Liver (tissue), 9 donors: Measurements from ENCODE around the gene ANKEF1. TPM values are rescaled to one million over a fixed set of nuclear protein-coding genes. Genes with fewer than 3 reads are reported as not detected.
"Not testable (repeated sequence)": the region's sequence is repeated elsewhere in the genome, so short reads cannot be mapped to it uniquely, and the experiment has no call there.

Source experiments
- DNase-seq: peaks from one replicate; pipeline ENCODE4 v3.0.0-alpha.2; 2017; ENCODE audit warnings: low spot score
- H3K27ac ChIP-seq, 2 donors: one replicate each; pipeline ENCODE4 v1.7.0; 2013; ENCODE audit warnings: inconsistent platforms in 2 of 2, low read length in 2 of 2, control low read depth in 1 of 2, low read depth in 1 of 2, mild to moderate bottlenecking in 1 of 2
- H3K27me3 ChIP-seq, 4 donors: one replicate each; pipeline versions ENCODE4 v1.6.1 to v1.7.0; 2013; ENCODE audit warnings: low read length in 3 of 4, inconsistent platforms in 1 of 4, mild to moderate bottlenecking in 1 of 4, moderate library complexity in 1 of 4; ENCODE audit not compliant: control insufficient read depth in 4 of 4, insufficient read depth in 4 of 4
- H3K36me3 ChIP-seq, 4 donors: one replicate each; pipeline versions ENCODE4 v1.6.1 to v1.7.0; 2013; ENCODE audit warnings: low read length in 3 of 4, mild to moderate bottlenecking in 3 of 4, low read depth in 1 of 4, moderate library complexity in 1 of 4; ENCODE audit not compliant: control insufficient read depth in 4 of 4, insufficient read depth in 3 of 4
- H3K4me1 ChIP-seq, 4 donors: one replicate each; pipeline versions ENCODE4 v1.6.1 to v1.7.0; 2013; ENCODE audit warnings: low read length in 3 of 4, mild to moderate bottlenecking in 3 of 4, moderate library complexity in 1 of 4; ENCODE audit not compliant: control insufficient read depth in 4 of 4, insufficient read depth in 4 of 4
- H3K4me3 ChIP-seq, 3 donors: one replicate each; pipeline versions ENCODE4 v1.6.1 to v1.7.0; 2013; ENCODE audit warnings: low read length in 3 of 3, control low read depth in 1 of 3, low read depth in 1 of 3, mild to moderate bottlenecking in 1 of 3
- H3K9ac ChIP-seq, 2 donors: one replicate each; pipeline ENCODE4 v1.7.0; 2013; ENCODE audit warnings: low read length in 2 of 2, mild to moderate bottlenecking in 2 of 2, moderate library complexity in 2 of 2, control low read depth in 1 of 2, low read depth in 1 of 2
- H3K9me3 ChIP-seq, 4 donors: one replicate each; pipeline versions ENCODE4 v1.6.1 to v1.7.0; 2013; ENCODE audit warnings: low read length in 3 of 4; ENCODE audit not compliant: control insufficient read depth in 4 of 4
- CTCF ChIP-seq: fragments of 150-350 bp; IDR thresholded peaks from 2 replicates; pipeline ENCODE4 v1.5.1; 2017; ENCODE audit warnings: improper control_type of control experiment, low read depth, low read length; ENCODE audit not compliant: missing input control
- EGR1 ChIP-seq, 2 donors: IDR thresholded peaks; 2 replicates each; pipeline ENCODE4 v1.6.1; 2016 to 2018; ENCODE audit warnings: antibody characterized with exemption in 2 of 2, low read depth in 2 of 2
- FOXA1 ChIP-seq: IDR thresholded peaks from 2 replicates; pipeline ENCODE4 v1.6.1; 2016; ENCODE audit warnings: antibody characterized with exemption
- FOXA2 ChIP-seq: IDR thresholded peaks from 2 replicates; pipeline ENCODE4 v1.6.1; 2016; ENCODE audit warnings: antibody characterized with exemption
- GABPA ChIP-seq, 2 donors: IDR thresholded peaks in 1 of 2; conservative IDR thresholded peaks in 1 of 2; 2 replicates each; pipeline ENCODE4 v1.6.1; 2016; ENCODE audit warnings: antibody characterized with exemption in 2 of 2, mild to moderate bottlenecking in 1 of 2, moderate library complexity in 1 of 2
- HNF4A ChIP-seq, 2 donors: conservative IDR thresholded peaks; 2 replicates each; pipeline ENCODE4 v1.6.1; 2016; ENCODE audit warnings: antibody characterized with exemption in 2 of 2, mild to moderate bottlenecking in 2 of 2
- HNF4G ChIP-seq: IDR thresholded peaks from 2 replicates; pipeline ENCODE4 v1.6.1; 2016; ENCODE audit warnings: antibody characterized with exemption
- JUND ChIP-seq, 2 donors: IDR thresholded peaks; 2 replicates each; pipeline ENCODE4 v1.6.1; 2016; ENCODE audit warnings: antibody characterized with exemption in 2 of 2
- MAX ChIP-seq: IDR thresholded peaks from 2 replicates; pipeline ENCODE4 v1.6.1; 2016; ENCODE audit warnings: antibody characterized with exemption
- RAD21 ChIP-seq, 2 donors: IDR thresholded peaks; 2 replicates each; pipeline ENCODE4 v1.6.1; 2016; ENCODE audit warnings: antibody characterized with exemption in 2 of 2, mild to moderate bottlenecking in 2 of 2
- SP1 ChIP-seq: IDR thresholded peaks from 2 replicates; pipeline ENCODE4 v1.6.1; 2018; ENCODE audit warnings: antibody characterized with exemption, mild to moderate bottlenecking
- TAF1 ChIP-seq: conservative IDR thresholded peaks from 2 replicates; pipeline ENCODE4 v1.6.1; 2016; ENCODE audit warnings: antibody characterized with exemption, mild to moderate bottlenecking
- YY1 ChIP-seq: IDR thresholded peaks from 2 replicates; pipeline ENCODE4 v1.6.1; 2016; ENCODE audit warnings: antibody characterized with exemption, mild to moderate bottlenecking
- WGBS: extraction: QIAGEN DNeasy Blood & Tissue Kit; methylation state at CpG from one replicate; pipeline ENCODE4 v1.1.7; 2013; 5-methylcytosine and 5-hydroxymethylcytosine counted together
- polyA plus RNA-seq, 2 donors: library from polyadenylated mRNA; stranded (reverse) in 1 of 2; unstranded in 1 of 2; fragments of 200-250 nt in 1 of 2; fragments of >200 nt in 1 of 2; fragmentation: Nextera tagmentation in 1 of 2; extraction: Ambion mirVana in 1 of 2; gene quantifications; one replicate each; pipeline versions ENCODE4 v1.2.1 to v1.2.3, GENCODE V29; 2013 to 2015
- total RNA-seq, 2 donors: library from RNA; depleted of rRNA; stranded (reverse); fragments of >200 nt; gene quantifications; one replicate each; pipeline ENCODE4 v1.2.3, GENCODE V29; 2014
- TF ChIP-seq, protein P1 (sequence below): IDR thresholded peaks from 2 replicates; pipeline ENCODE4 v1.6.1; 2016; ENCODE audit warnings: antibody characterized with exemption
- TF ChIP-seq, protein P2 (sequence below): IDR thresholded peaks from 2 replicates; pipeline ENCODE4 v1.6.1; 2016; ENCODE audit warnings: antibody characterized with exemption, mild to moderate bottlenecking
- donor health status: healthy.
- donor health status: healthy.
- donor health status: healthy.
- donor health status: healthy.
- donor health status: healthy.

The ANKEF1 gene
- total and polyA plus RNA-seq, 4 donors: 1.6 to 5.1 (median 2.6) TPM

DNA sequence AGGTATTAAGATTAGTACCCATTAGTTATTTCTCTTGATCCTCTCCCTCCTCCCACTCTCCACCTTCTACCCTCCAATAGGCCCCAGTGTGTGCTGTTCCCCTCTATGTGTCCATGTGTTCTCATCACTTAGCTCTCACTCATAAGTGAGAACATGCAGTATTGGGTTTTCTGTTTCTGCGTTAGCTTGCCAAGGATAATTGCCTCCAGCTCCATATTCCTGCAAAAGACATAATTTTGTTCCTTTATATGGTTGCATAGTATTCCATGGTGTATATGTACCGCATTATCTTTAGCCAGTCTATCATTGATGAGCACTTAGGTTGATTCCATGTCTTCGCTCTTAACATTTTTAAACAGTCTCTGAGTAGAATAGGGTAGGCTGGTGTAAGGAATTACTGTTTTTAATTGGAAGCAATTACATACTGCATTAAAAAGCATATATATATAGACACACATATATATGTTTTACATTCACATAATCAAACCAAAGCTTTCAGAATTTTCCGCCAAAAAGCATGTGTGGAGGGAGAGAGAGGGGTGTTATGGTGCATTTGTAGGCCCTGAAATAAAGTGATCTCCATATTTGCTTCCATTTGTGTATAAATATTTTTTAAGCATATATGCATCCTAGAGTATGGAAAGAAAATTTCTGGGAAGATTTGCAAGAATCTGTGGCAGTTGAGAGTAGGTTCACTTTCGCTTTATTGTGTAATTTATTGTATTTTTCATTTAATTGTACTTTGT, 709 bp upstream of the ANKEF1 start:
- Histone ChIP-seq H3K4me1 (peaks cover 1 to 13% (median 7%) of the 10 kb centered on the region in 4 donors), H3K9ac (no peak overlapping the region), H3K36me3 (peaks cover 0 to 9% (median under 1%) of the 10 kb centered on the region in 4 donors), H3K9me3 (no peaks in the 10 kb centered on the region), H3K27me3 (no peaks in the 10 kb centered on the region), H3K27ac (no peak overlapping the region), H3K4me3 (no peak overlapping the region)
- no peak for TF ChIP-seq YY1
- no peak for TF ChIP-seq SP1
- no peak for TF ChIP-seq EGR1 (IDR thresholded peaks at IDR 0.05; ENCODE audit: low read depth in 2 of 2)
- no peak for TF ChIP-seq FOXA2
- no peak for TF ChIP-seq CTCF
- TF ChIP-seq, protein P1, sequence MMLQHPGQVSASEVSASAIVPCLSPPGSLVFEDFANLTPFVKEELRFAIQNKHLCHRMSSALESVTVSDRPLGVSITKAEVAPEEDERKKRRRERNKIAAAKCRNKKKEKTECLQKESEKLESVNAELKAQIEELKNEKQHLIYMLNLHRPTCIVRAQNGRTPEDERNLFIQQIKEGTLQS: no peak
- no peak for TF ChIP-seq MAX
- TF ChIP-seq HNF4A (conservative IDR thresholded peaks at IDR 0.05): no peak
- no peak for TF ChIP-seq GABPA (IDR thresholded peaks at IDR 0.05 in 1 of 2, conservative IDR thresholded peaks at IDR 0.05 in 1 of 2)
- no peak for TF ChIP-seq JUND (IDR thresholded peaks at IDR 0.05)
- no peak for TF ChIP-seq RAD21 (IDR thresholded peaks at IDR 0.05)
- TF ChIP-seq TAF1: no peak
- TF ChIP-seq, protein P2, sequence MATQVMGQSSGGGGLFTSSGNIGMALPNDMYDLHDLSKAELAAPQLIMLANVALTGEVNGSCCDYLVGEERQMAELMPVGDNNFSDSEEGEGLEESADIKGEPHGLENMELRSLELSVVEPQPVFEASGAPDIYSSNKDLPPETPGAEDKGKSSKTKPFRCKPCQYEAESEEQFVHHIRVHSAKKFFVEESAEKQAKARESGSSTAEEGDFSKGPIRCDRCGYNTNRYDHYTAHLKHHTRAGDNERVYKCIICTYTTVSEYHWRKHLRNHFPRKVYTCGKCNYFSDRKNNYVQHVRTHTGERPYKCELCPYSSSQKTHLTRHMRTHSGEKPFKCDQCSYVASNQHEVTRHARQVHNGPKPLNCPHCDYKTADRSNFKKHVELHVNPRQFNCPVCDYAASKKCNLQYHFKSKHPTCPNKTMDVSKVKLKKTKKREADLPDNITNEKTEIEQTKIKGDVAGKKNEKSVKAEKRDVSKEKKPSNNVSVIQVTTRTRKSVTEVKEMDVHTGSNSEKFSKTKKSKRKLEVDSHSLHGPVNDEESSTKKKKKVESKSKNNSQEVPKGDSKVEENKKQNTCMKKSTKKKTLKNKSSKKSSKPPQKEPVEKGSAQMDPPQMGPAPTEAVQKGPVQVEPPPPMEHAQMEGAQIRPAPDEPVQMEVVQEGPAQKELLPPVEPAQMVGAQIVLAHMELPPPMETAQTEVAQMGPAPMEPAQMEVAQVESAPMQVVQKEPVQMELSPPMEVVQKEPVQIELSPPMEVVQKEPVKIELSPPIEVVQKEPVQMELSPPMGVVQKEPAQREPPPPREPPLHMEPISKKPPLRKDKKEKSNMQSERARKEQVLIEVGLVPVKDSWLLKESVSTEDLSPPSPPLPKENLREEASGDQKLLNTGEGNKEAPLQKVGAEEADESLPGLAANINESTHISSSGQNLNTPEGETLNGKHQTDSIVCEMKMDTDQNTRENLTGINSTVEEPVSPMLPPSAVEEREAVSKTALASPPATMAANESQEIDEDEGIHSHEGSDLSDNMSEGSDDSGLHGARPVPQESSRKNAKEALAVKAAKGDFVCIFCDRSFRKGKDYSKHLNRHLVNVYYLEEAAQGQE: no peak
- TF ChIP-seq FOXA1: no peak
- no peak for TF ChIP-seq HNF4G
- DNase-seq: no peak
- 94% methylated on average over 5 of the region's 5 CpGs for WGBS

DNA sequence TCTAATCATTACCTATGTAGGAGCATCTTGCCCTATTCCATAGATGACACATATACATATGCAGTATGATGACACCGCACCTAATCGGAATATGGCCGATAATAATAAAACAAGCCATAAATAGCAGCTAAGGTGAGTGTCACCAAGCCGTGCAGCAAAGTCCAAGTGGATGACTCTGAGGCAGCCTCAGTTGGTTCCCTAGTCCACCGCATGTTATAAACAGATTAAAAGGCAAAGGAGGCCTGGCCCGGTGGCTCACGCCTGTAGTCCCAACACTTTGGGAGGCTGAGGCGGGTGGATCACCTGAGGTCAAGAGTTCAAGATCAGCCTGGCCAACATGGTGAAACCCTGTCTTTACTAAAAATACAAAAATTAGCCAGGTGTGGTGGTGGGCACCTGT, 1.5 kb downstream of the ANKEF1 start:
- not testable (repeated sequence) for H3K4me3 ChIP-seq, H3K4me1 ChIP-seq, H3K9ac ChIP-seq, H3K27me3 ChIP-seq, H3K9me3 ChIP-seq, DNase-seq, H3K27ac ChIP-seq
- WGBS: 98% methylated on average over 8 of the region's 8 CpGs
- peaks cover 0 to 12% (median under 1%) of the 10 kb centered on the region in 4 donors for H3K36me3 ChIP-seq
